Measurements from ENCODE around the gene DAZL.

GRCh38 chr3:16599694-16600093 is 5.5 kb downstream of the DAZL start:
- TF ChIP-seq CTCF (conservative IDR thresholded peaks at IDR 0.05) = no peak
- no peak for TF ChIP-seq EZH2 (IDR thresholded peaks at IDR 0.05; ENCODE audit: low read depth)

Data from PC-9 (cell line).